KOPT-K1 (cell line): ENCODE data around the gene TRIO.

Experiments used
- H3K27ac ChIP-seq: fragments of 200-600 bp; sonication (generic); 2 replicates; pipeline ENCODE4 v1.5.1; 2016; ENCODE audit warnings: antibody characterized with exemption, mild to moderate bottlenecking, low read depth, low read length; ENCODE audit not compliant: poor library complexity, severe bottlenecking
- H3K36me3 ChIP-seq: fragments of 200-600 bp; sonication (generic); 2 replicates; pipeline ENCODE4 v1.5.1; 2017; ENCODE audit warnings: antibody characterized with exemption, mild to moderate bottlenecking, low read length, moderate library complexity; ENCODE audit not compliant: insufficient read depth
- H3K9me3 ChIP-seq: fragments of 200-600 bp; sonication (generic); 2 replicates; pipeline ENCODE4 v1.5.1; 2017; ENCODE audit warnings: antibody characterized with exemption, low read length, mild to moderate bottlenecking; ENCODE audit not compliant: insufficient read depth, poor library complexity, severe bottlenecking

Gene TRIO

GRCh38 chr5:14452685-14453454 is 309.7 kb downstream of the TRIO start:
- H3K9me3 ChIP-seq, result no peaks in the 10 kb centered on the region
- H3K27ac ChIP-seq, result no peak overlapping the region
- H3K36me3 ChIP-seq, result no peaks in the 10 kb centered on the region

- Histone ChIP-seq H3K27ac (no peak overlapping the region), H3K9me3 (no peaks in the 10 kb centered on the region), H3K36me3 (no peaks in the 10 kb centered on the region)
Observed at GRCh38 chr5:14453481-14453880, 310.3 kb downstream of the TRIO start.

- Histone ChIP-seq H3K36me3 (no peaks in the 10 kb centered on the region), H3K27ac (no peak overlapping the region), H3K9me3 (no peaks in the 10 kb centered on the region)
Observed at GRCh38 chr5:14455814-14456321, 312.7 kb downstream of the TRIO start.

GRCh38 chr5:14457476-14457875 is 314.3 kb downstream of the TRIO start:
- no peaks in the 10 kb centered on the region for H3K36me3 ChIP-seq

GRCh38 chr5:14458414-14458813 is 315.3 kb downstream of the TRIO start:
- Histone ChIP-seq H3K36me3 (no peaks in the 10 kb centered on the region), H3K9me3 (no peaks in the 10 kb centered on the region), H3K27ac (no peak overlapping the region)

More at GRCh38 chr5:14457476-14457875, 314.3 kb downstream of the TRIO start:
- Histone ChIP-seq H3K27ac (no peak overlapping the region), H3K9me3 (no peaks in the 10 kb centered on the region)

- Histone ChIP-seq H3K36me3 (no peaks in the 10 kb centered on the region), H3K9me3 (no peaks in the 10 kb centered on the region)
Observed at GRCh38 chr5:14460844-14461398, 317.8 kb downstream of the TRIO start.

GRCh38 chr5:14462681-14463080 is 319.5 kb downstream of the TRIO start:
- no peak overlapping the region for H3K27ac ChIP-seq
- no peaks in the 10 kb centered on the region for H3K9me3 ChIP-seq
- H3K36me3 ChIP-seq, result no peaks in the 10 kb centered on the region

More at GRCh38 chr5:14460844-14461398, 317.8 kb downstream of the TRIO start:
- H3K27ac ChIP-seq, result no peak overlapping the region

GRCh38 chr5:14463629-14464028 is 320.5 kb downstream of the TRIO start:
- no peaks in the 10 kb centered on the region for H3K36me3 ChIP-seq
- H3K27ac ChIP-seq, result no peak overlapping the region

GRCh38 chr5:14464096-14464495 is 321.0 kb downstream of the TRIO start:
- H3K9me3 ChIP-seq, result no peaks in the 10 kb centered on the region
- H3K27ac ChIP-seq, result no peak overlapping the region
- H3K36me3 ChIP-seq, result no peaks in the 10 kb centered on the region

More at GRCh38 chr5:14463629-14464028, 320.5 kb downstream of the TRIO start:
- H3K9me3 ChIP-seq, result no peaks in the 10 kb centered on the region

GRCh38 chr5:14464671-14465070 is 321.5 kb downstream of the TRIO start:
- Histone ChIP-seq H3K36me3 (no peaks in the 10 kb centered on the region), H3K9me3 (no peaks in the 10 kb centered on the region), H3K27ac (no peak overlapping the region)

- Histone ChIP-seq H3K9me3 (no peaks in the 10 kb centered on the region), H3K36me3 (no peaks in the 10 kb centered on the region), H3K27ac (no peak overlapping the region)
Observed at GRCh38 chr5:14465116-14465515, 322.0 kb downstream of the TRIO start.

GRCh38 chr5:14465776-14466175 is 322.6 kb downstream of the TRIO start:
- Histone ChIP-seq H3K36me3 (no peaks in the 10 kb centered on the region), H3K27ac (no peak overlapping the region), H3K9me3 (no peaks in the 10 kb centered on the region)

- Histone ChIP-seq H3K27ac (no peak overlapping the region), H3K36me3 (no peaks in the 10 kb centered on the region), H3K9me3 (no peaks in the 10 kb centered on the region)
Observed at GRCh38 chr5:14467251-14467650, 324.1 kb downstream of the TRIO start.

- Histone ChIP-seq H3K9me3 (no peaks in the 10 kb centered on the region), H3K36me3 (no peaks in the 10 kb centered on the region), H3K27ac (no peak overlapping the region)
Observed at GRCh38 chr5:14467886-14468285, 324.7 kb downstream of the TRIO start.

GRCh38 chr5:14469551-14470377 is 326.6 kb downstream of the TRIO start:
- H3K27ac ChIP-seq, result no peak overlapping the region
- H3K9me3 ChIP-seq, result no peaks in the 10 kb centered on the region
- H3K36me3 ChIP-seq, result no peaks in the 10 kb centered on the region
